ENCODE measurements around the gene RAB18. TPM values are rescaled to one million over a fixed set of nuclear protein-coding genes. Genes with fewer than 3 reads are reported as not detected.

RAB18 gene
- total and polyA plus RNA-seq, 2 of the 8 experiments (the other 6 are each of a cell fraction or from before 2014, with no cell fraction given): 14.7 to 69.7 TPM

DNA sequence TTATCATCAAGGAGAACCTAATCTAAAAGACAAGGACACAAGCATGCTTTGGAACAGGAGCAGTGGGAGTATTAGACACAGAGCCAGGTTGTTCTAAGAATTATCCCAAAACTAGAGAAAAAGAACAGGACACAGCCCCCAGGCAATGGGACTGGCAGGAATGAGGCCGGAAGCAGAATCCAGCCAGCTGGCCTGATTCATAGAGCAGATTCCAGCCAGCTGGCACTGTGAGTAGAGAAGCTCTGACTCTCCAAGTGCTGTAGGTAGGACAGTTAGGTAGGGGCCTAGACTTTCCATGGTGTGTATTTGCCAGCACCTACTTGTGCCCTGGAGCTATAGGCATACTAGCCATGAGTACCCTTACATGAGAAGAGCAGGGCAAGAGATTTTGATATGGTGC lies 13.3 kb upstream of the RAB18 start:
- Histone ChIP-seq H3K4me3 (ENCODE audit: extremely low read depth in 1 of 4, insufficient read depth in 2 of 4, low read depth in 3 of 4, low read length in 4 of 4) (no peak overlapping the region), H4K5ac (ENCODE audit: insufficient read length, low read depth, low read length) (no peak overlapping the region), H2BK15ac (ENCODE audit: low read length) (no peak overlapping the region), H2BK120ac (replicated peaks; ENCODE audit: low read depth, low read length) (no peak overlapping the region), H2AFZ (ENCODE audit: low read length) (no peak overlapping the region), H4K20me1 (replicated peaks in 1 of 2; ENCODE audit: control insufficient read depth in 1 of 2, insufficient read depth in 2 of 2, low read length in 2 of 2) (no peaks in the 10 kb centered on the region), H3K4me2 (ENCODE audit: insufficient read depth in 1 of 2, low read depth in 2 of 2, low read length in 2 of 2) (no peak overlapping the region), H3K18ac (ENCODE audit: extremely low read depth, low read length) (no peak overlapping the region), H3K9me3 (ENCODE audit: insufficient read depth in 2 of 2, low read depth in 1 of 2, low read length in 1 of 2) (no peaks in the 10 kb centered on the region), H3K27ac (ENCODE audit: low read depth, low read length) (no peak overlapping the region), H2BK12ac (ENCODE audit: low read depth, low read length) (no peak overlapping the region), H4K8ac (ENCODE audit: extremely low read depth, insufficient read depth, low read length) (no peak overlapping the region), H3K23me2 (ENCODE audit: low read depth, low read length) (no peaks in the 10 kb centered on the region), H3K4me1 (replicated peaks in 1 of 4; ENCODE audit: control insufficient read depth in 3 of 4, insufficient read depth in 4 of 4, low read length in 3 of 4) (no peaks in the 10 kb centered on the region), H2BK5ac (ENCODE audit: low read depth, low read length) (no peak overlapping the region), H3K14ac (ENCODE audit: insufficient read length) (no peak overlapping the region), H3K23ac (ENCODE audit: insufficient read length) (no peak overlapping the region), H2BK20ac (ENCODE audit: low read length) (no peak overlapping the region), H3K4ac (replicated peaks; ENCODE audit: insufficient read length, low read depth, low read length) (no peak overlapping the region), H3K79me1 (ENCODE audit: low read depth, low read length) (no peaks in the 10 kb centered on the region), H3K79me2 (ENCODE audit: control insufficient read depth in 1 of 2, insufficient read depth in 2 of 2, low read length in 2 of 2) (no peaks in the 10 kb centered on the region), H2AK5ac (ENCODE audit: low read depth, low read length) (no peak overlapping the region), H3K27me3 (replicated peaks in 1 of 4; ENCODE audit: control insufficient read depth in 3 of 4, extremely low read depth in 1 of 4, insufficient read depth in 3 of 4, low read length in 3 of 4) (no peaks in the 10 kb centered on the region), H3K56ac (replicated peaks; ENCODE audit: insufficient read length, low read depth, low read length) (no peak overlapping the region), H3K9ac (replicated peaks in 1 of 4; ENCODE audit: extremely low read depth in 1 of 4, low read depth in 3 of 4, low read length in 3 of 4) (no peak overlapping the region), H3K36me3 (ENCODE audit: control insufficient read depth in 2 of 4, insufficient read depth in 4 of 4, low read length in 3 of 4) (no peaks in the 10 kb centered on the region), H4K91ac (replicated peaks; ENCODE audit: insufficient read length, low read length) (no peak overlapping the region)
- POLR2A ChIA-PET (ENCODE audit: partially characterized antibody): no interaction called here
- no peak for DNase-seq (ENCODE audit: low read depth in 1 of 2, low spot score in 2 of 2)
- no peak for TF ChIP-seq GABPA (IDR thresholded peaks at IDR 0.05; ENCODE audit: borderline replicate concordance, insufficient read depth, low read length)
- CTCF ChIA-PET (ENCODE audit: partially characterized antibody): no interaction called here
- FAIRE-seq: no peak
- WGBS, 2 experiments (ENCODE audit: extremely low coverage in 1 of 2, insufficient coverage in 1 of 2, insufficient read length in 1 of 2, insufficient replicate concordance in 2 of 2, low coverage in 1 of 2, low lambda C conversion rate in 2 of 2, missing lambda C conversion rate in 1 of 2): 86% methylated on average over 1 of the region's 1 CpG; no CpG with 5 or more reads in 1 of the 2 experiments
